ENCODE results near the gene PIWIL4.
"Not testable (repeated sequence)": the region's sequence is repeated elsewhere in the genome, so short reads cannot be mapped to it uniquely, and the experiment has no call there.

Gene PIWIL4

DNA sequence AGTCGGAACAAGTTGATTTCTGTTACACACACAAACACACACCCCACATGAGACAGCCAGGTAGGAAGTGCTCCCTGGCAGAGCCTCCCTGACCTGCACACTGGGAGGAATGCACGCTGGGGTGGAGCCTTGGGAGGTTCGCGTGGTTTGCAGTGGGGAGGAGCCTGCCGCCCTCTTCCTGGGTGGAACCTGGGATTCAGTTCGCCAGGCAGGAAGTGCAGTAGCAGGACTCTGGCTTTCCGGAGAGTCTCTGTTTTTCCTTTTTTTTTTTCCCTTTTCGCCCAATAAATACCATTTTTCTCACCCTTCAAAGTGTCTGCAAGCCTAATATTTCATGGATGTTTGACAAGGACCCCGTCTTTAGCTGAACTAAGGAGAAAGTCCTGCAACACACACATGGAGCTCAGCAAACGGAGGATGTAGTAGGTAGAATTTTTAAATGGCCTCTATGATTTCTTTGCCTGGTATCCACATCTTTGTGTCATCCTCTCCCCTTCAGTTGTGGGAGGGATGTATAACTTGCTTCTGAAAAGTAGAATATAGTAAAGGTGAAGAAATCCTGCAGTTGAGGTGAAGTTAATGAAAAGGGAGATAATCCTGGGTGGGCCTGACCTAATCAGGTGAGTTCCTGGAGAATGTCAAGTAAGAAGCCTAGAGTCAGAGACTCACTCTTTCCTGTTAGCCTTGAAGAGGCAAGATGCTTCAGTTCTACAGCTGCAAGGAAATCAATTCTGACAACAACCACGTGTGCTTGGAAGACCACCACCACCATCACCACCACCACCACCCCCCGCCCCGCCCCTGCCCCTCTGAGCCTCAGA, 72.9 kb downstream of the PIWIL4 start:
- DNase-seq, result no peak

DNA sequence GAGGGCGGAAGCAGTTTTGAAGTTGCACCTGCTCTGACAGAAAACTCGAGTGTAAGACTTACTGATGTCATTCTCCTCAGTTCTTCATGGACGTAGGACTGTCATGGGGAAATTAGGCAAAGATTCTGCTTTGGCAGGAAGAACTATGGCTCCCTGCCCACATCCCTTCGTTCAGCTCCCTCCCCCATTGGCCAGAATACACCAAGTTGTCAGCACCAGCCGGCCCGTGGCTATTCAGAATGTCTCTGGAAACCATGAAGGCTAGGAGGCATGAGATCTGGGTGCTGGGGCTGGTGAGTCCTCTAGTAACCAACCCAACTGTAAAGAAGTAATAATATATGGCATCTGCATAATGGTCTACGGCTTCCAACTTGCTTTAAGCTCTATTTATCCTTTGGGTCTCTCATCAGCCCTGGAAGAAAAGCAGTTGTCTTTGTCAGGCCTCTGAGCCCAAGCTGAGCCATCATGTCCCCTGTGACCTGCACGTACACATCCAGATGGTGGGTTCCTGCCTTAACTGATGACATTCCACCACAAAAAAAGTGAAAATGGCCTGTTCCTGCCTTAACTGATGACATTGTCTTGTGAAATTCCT, 74.1 kb downstream of the PIWIL4 start:
- DNase-seq, result no peak

DNA sequence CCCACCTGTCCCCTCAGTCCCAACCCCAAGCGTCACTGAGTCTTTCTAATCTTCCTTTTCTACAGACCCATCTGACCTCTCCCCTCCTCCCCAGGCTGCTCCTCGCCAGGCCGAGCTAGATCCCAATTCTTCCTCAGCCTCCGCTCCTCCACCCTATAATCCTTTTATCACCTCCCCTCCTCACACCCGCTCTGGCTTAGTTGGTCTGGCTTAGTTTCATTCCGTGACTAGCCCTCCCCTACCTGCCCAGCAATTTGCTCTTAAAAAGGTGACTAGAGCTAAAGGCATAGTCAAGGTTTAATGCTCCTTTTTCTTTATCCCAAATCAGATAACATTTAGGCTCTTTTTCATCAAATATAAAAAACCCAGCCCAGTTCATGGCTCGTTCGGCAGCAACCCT, 76.0 kb downstream of the PIWIL4 start:
- DNase-seq, result not testable (repeated sequence)

DNA sequence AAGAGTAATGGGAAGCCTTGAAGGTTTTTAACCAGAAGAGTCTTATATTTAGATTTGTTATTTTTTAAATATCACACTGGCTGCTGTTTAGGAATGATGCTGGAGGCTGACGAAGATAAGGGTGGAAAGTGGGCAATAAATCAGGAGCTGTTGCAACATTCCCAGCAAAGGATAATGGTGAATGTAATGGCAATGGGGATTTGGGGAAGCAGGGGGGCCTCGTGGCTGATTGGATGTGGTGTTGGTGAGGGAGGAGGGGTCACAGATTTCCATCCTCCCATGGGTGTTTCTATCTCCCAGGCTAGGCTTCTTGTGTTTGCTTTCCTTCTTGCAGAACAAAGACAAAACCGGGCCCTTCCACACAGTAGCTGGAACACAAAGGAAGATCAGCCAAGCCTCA, 80.8 kb downstream of the PIWIL4 start:
- DNase-seq, result no peak

DNA sequence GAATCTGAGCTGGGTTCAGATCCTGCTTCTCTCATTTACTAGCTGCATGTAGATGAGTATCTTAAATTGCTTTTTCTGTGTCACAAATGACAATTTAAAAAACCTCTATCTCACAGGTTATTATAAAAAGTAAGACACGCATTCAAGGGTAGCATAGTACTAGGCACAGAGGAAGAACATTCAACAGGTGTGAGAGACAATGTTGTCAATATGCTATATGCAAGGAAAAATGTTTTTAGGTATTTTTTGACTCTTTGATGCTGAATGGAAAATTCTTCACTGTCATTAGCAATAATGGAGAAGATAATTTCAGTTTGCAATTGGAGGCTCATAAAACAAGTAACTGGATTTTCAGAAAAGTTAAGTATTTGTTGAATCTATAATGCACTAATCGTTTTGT, 81.6 kb downstream of the PIWIL4 start:
- no peak for DNase-seq

DNA sequence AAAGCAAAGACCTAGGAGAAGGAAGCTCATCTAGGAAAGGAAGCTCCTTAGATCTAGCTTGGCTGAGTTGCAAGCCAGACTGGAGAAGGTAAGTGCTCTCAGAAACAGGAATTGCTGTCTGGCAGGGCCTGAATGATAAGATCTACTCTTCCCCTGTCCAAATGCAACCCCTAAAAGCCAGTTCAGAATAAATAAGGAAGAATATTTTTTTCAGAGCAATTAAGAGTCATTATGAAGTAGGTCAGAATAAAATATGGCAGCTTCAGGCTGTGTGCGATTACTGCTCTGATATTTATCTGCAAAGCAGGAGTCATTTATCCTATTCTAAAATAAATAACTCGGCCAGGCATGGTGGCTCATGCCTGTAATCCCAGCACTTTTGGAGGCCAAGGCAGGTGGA, 82.1 kb downstream of the PIWIL4 start:
- no peak for DNase-seq

DNA sequence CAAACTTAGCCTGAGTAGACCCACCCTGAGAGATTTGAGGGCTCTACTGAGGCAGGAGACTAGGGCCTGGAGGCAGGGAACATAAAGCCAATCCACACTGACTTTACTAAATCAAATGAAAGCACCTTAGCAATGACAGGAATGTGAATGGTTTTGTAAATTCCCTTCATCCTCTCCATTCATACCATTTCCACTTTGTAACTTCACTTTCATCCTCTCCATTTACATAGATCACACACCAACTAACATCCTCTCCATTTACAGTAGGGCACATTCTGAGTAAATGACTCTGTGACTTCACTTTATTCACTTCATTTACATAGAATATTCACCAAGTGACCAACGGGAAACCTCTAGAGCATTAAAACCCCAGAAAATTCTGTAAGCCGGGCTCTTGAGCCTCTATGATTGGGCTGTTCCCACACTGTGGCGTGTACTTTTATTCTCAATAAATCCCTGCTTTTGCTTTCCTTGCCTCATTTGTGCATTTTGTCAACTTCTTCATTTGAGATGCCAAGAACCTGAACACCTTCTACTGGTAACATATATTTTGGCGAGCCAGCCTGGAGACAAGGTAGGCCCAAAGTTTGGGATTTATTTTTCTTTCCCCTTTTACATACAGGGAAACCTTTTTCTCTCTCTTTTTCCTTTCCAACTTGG, 82.9 kb downstream of the PIWIL4 start:
- DNase-seq, result no peak

DNA sequence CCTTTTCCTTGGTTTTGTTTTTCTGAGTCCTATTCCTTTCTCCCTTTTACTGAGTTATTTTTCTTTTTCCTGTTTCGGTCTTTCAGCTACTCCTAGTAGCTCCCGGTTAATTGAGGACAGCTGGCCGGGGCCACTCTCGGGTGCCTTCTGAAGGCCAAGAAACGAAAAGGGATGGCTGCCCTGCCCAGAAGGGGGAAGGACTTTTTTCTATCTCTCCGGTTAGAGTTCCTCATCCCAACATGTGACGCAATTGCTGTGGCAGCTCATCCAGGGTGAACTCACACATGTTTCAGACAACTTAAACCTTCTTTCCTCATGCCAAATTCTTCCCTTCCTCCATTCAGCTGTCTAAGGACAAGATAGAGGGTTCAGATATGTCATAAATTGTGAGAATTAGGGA, 83.6 kb downstream of the PIWIL4 start:
- peak; percentile 41 for DNase-seq

DNA sequence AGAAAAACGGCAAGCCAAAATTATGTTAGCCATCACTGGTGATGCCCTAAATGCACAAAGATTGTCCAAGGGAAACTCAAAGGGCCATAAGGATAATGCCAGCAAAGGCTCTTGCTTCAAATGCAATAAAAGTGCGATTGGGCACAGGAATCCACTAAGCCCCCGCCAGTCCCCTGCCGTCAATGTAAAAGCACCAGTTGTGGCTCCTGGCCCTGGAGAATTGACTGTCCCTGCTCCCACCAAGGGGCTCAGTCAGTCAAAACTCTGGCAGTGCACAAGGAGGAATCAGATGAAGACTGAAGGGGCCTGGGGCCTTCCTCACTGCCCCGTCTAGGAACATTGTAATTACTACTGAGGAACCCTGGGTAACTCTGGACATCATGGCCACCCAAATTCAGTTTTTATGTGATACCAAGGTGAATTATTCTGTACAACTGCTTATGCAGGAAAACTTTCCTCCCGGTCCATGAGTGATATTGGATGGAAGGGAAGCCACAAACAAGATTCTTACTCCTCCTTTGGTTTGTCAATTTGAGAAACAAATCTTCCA, 85.6 kb downstream of the PIWIL4 start:
- DNase-seq, result no peak

DNA sequence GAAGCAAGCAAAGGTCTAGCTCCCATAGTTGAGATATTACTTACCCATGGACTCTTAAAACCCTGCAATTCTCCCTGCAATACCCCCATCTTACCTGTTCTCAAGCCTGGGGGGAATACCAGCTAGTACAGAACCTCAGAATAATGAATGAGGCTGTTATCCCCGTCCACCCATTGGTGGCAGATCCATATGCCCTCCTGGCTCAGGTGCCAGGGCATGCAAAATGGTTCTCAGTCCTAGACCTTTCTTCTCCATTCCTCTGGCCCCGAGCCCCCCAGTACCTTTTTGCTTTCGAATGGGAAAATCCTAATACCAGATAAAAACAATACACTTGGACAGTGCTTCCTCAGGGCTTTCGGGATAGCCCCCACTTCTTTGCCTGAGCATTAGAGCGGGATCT, 86.4 kb downstream of the PIWIL4 start:
- DNase-seq, result no peak

DNA sequence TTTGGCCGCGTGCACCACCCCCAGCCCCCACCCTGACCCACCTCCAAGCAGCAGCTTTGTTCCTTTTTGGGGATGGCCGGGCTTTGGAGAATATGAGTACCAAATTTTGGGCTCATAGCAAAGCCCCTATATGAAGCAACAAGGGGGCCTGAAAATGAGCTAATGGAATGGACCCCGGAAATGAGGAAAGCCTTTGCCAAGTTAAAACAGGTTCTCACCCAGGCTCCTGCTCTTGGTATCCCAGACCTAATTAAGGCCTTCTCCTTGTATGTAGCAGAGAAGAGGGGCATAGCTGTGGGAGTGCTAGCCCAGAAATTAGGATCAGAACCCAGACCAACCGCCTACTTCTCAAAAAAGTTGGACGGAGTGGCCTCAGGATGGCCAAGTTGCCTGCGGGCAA, 87.0 kb downstream of the PIWIL4 start:
- no peak for DNase-seq

DNA sequence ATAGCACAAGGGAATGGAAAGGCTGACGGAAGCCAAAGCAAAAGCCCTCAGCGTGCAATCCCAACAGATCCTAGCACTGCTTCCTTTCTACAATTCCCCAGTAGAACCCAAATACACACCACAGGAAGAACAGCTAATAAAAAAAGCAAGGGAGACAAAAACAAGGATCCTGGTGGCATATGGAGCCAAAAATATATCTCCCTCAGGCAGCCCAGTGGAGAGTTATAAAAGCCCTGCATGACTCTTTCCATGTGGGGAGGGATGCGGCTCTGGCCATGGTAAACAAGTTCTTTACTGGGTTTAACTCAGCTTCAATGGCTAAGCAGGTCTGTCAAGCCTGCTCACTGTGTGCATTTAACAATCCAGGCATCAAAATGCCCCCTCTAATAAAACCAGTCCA, 88.1 kb downstream of the PIWIL4 start:
- no peak for DNase-seq

DNA sequence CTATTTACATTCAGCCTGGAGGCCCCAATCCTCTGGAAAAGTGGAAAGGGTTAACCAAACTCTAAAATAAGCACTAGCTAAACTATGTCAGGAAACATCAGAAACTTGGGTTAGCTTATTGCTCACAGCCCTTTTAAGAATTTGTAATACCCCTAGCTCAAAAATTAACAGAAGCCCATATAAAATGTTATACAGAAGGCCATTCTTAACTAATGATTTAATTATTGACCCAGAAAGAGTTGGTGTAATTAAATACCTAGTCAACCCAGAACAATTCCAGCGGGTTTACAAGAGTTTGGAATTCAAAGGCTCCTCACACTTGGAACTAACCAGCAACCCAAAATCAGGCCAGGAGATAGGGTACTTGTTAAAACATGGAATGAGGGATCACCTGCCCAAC, 88.8 kb downstream of the PIWIL4 start:
- no peak for DNase-seq

DNA sequence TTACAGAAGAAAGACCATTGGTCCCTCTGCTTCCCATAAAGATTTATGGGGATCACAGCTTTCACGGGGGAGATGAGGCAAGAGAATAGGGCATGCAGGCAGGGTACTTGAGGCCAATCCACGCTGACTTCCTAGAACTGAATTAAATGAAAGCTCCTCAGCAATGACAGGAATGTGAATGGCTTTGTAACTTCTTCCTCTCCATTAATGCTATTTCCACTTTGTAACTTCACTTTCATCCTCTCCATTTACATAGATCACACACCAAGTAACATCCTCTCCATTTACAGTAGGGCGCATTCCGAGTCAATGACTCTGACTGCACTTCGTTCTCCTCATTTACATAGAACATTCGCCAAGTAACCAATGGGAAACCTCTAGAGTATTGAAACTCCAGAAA, 89.8 kb downstream of the PIWIL4 start:
- DNase-seq, result no peak

DNA sequence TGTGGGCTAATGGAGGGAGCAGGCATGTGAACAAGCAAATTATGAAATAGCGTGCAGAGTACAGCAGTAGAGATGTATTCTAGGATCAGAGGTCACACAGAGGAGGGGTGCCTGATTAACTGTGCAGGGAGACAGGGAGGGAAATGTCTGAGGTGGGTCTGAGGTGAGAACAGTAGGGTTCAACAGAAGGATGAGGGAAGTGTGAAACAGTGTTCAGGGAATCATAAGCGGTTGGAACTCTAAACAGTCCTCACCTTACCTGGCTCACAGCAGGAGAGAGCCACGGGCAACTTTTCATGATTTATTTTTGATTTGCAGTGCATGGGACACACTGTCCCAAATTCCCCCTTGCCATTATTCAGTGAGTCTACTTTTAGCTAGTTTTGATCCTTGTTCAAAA, 90.5 kb downstream of the PIWIL4 start:
- DNase-seq, result no peak

DNA sequence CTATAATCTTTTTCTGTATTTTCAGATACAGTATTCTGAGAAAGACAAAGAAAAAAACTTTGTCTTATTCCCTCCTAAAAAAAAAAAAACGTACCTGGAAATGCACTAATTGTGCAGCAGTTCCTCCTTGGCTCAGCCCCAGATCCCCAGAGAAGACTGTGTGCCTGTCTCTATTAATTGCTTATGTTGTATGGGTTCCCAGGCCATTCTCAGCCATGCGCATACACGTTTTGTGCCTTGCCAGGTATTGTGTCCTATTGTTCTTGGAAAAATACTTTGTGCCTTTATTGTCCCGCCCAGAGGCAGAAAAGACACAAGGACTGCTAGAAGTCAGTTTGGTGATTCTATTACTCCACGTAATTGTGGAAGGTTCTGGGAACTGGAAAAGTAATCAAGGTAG, 91.2 kb downstream of the PIWIL4 start:
- DNase-seq, result no peak

DNA sequence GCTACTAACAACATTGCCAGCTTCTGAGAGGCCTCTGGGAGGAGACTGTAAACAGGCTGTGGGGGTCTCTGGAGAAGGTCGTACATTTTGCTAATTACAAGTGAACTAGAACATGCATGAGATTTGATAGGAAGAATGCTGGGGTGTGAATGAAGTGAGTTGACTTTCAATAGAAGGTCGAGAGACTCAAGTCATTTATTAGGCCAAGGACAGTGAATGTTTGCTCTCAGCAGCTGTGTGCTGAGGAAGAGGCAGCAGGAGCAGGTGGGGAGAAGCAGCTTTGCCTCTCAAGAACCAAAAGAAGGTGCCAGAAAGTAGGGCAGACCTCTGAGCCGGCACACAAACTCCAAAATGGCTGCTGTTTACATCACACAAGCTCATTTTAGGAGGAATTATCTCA, 91.7 kb downstream of the PIWIL4 start:
- DNase-seq, result no peak

DNA sequence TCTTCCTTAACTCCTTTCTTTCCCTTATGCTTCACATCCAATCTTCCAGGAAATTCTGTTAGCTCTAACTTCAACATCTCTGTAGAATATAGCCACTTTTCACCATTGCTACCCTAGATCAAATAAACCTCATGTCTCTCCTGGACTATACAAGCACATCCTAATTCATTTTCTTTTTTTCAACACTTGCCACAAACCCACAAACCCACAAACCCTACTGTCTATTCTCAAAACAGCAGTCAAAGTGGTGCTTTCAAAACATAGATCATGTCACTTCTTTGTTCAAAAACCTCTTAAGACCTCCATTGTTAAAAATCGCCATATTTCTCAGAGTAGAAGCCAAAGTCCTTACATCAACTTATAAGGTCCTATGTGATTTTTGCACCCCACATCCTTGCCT, 94.3 kb downstream of the PIWIL4 start:
- DNase-seq, result no peak

DNA sequence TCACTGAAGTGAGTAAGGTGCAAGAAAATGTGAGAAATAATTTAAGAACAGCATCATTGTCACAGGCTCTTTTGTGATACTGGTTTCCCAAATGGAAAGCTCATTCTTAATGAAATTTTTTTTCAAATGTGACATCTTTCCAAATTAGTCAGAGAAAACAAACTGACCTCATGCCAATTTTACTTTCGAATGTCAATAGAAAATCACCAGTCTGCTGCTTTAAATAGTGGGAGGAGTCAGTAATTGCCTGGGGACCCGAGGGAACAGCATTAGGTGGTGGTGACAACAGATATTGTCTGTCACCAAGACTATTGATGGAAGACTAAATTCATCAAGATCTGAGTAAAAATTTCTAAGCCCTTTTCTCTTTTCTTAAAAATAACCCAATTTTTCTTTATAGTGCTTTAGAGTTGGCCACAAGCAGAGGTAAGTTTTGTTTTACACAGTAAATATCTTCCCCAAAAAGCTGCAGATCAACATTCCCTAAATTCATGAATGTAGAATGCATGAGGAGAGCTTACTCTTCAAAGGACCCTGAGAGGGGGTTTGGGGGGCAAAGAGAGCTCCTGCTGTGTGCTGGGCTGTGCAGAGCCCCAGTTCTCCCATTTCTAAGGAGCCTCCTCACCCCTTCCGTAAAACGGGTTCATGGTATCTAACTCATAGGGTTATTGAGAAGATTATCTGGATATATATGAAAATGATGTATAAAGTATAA, 95.1 kb downstream of the PIWIL4 start:
- no peak for DNase-seq

DNA sequence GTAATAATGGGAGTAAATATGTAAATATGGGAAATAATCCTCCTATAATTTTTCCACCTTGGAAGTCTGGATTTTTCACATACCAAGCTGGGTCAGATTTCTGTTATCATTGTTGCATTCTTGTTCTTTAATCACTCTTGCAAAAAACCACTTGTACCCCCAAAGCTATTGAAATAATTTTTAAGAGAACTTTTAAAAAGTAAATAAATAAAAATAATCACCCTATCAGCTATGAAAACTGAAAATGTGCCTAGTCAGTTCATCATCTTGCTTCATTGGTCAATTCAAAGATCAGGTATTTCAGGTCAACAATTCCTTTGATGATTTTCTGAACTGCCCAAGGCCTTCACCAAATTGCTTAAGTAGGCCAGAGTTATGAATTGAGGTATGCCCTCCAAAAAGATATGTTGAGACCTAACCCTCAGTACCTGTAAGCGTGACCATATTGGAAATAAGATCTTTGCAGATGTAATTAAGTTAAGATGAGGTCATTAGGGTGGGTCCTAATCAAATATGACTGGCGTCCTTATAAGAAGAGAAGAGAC, 95.8 kb downstream of the PIWIL4 start:
- DNase-seq, result no peak

DNA sequence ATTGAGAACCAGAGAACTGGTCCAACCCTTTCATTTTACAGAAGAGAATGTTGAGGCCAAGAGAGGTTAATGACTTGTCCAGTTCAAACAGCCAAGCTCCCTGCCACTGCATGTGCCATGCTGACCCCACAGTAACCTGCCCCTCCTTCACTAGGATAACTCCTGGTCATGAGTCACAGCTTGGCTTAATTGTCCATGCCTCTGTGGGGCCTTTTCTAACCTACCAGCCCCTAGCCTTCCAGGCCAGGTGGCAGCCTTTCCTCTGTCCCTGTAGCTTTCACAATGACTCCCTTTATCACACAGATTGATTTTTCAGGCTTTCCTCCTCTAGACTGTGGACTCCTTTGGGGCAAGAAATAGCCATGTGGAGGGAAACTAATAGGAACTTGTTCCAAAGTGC, 97.2 kb downstream of the PIWIL4 start:
- no peak for DNase-seq

DNA sequence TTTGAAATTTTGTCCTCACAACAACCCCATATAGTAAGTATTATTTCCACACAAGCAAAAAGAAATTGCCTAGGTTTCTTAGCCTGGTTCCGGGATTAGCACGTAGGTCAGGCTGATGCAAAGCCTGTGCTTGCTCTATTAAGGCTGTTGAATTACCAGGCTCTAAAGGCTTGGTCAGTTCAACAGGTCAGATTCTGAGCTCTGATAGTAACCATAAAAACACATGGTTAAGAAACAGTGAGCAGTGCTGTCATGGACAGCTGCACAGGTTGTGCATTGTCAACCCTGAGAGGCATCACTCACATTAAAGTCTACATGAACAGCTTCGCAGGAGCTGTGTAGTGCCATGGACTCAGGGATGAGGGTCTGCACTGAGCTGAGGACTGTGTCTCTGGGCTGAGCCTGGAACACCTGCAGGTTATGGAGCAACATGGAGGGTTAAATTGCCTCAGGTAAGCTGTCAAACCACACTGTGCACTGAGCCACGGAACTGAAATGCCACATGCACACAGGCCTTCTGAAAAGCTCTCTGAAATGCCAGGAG, 98.0 kb downstream of the PIWIL4 start:
- no peak for DNase-seq
